Fibroblast of peridontal ligament (primary cell): ENCODE measurements around the gene TMTC1.

ENCODE experiments used
- DNase-seq: peaks from one replicate; pipeline ENCODE4 v3.0.0-alpha.2; 2010; ENCODE audit errors: extremely low read depth

Gene TMTC1

GRCh38 chr12:29537298-29537697, 246.4 kb downstream of the TMTC1 start:
- DNase-seq, result no peak

DNA sequence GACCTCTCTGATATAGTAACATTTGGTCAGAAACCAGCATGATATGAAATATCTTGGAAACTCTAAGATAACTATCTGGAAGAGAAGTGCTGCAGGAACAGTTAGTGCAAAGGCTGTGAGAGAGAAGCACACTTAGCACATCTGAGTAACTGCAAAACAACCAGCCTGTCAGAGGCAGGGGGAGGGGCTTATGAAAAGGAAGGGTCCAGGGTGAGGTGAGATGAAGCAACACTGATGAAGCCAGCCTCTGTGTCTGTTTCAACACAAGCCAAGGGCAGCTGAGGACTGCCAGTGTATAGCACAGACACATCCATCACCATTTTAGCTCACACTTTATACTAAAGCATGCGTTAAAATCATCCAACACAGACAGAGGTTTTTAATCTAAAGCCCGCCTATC, 248.8 kb downstream of the TMTC1 start:
- no peak for DNase-seq

- DNase-seq, result no peak
Observed at GRCh38 chr12:29533815-29534489, 249.8 kb downstream of the TMTC1 start.

DNA sequence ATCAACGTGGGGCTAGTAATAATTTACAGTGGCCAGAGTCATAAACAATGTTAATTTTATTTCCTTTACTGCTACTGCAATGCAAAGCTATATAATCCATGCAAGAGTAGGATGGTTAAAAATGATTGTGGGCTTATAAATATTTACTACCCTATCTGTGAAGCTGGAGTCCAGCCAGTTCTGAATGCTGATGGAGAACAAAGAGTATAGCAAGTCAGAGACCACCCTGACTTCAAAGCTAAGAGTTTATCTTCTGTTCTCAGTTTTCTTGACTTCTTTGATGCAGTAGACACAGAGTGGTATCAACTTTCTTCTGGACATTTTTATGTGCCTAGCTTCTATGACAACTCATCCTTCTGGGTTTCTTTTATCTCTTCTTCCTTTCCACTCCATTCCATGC, 252.3 kb downstream of the TMTC1 start:
- no peak for DNase-seq

DNA sequence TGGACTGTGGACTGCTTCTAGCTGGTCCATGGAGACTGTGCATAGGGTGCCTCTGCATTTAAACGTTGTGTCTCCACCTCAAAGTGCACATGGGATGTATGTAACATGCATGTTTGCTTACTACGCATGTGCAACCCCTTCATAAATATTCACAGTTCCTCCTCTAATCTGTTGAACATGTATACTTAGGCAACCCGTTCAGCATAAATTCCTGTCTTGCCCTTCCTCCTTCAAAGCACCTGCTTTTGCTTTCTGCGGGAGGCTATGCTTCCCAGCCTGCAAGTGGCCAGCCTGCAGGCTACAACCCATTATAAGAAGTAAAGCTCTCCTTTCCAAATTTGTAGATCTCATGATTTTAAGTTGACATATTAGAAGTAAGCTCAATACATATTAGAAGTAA, 253.3 kb downstream of the TMTC1 start:
- no peak for DNase-seq

GRCh38 chr12:29528161-29528560, 255.6 kb downstream of the TMTC1 start:
- no peak for DNase-seq

GRCh38 chr12:29521951-29522350, 261.8 kb downstream of the TMTC1 start:
- DNase-seq, result peak; percentile 33

GRCh38 chr12:29519585-29520182, 264.1 kb downstream of the TMTC1 start:
- peak; percentile 82 for DNase-seq

DNA sequence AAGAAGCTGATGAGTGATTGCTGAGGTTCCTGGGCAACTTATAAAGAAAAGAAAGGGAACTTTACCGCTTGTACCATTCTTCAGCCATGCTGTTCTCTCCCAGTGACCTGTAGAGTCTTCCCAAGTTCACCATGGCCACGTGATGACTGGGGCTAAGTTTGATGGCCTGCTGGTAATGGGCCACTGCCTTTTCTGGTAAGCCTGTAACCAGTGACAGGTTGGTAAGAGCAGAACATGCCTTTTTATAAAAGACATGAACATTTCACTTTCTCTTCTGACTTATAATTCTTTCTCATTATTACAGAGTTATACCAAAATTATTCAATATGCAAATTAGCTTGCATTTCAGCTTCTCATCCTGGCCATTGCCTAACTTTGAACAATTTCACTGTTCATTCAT, 265.3 kb downstream of the TMTC1 start:
- no peak for DNase-seq

DNA sequence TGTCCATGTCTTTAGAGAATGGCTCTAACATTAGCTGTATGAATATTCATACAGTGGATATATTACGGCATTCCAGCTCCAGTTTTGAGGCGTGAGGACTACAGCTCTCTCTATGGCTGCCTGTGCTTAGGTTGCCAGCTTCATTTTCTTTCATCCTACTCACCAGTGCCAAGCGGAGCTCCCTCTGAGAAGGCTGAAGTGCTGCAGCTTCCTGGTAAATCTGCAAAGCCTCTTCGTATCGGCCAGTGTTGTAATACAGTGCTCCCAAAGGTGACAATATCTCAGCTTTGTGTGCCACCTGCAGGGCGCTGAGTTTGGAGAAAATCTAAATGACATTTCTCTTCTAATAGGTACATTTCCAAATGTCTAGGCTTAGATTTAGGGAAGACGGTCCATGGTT, 266.5 kb downstream of the TMTC1 start:
- DNase-seq, result no peak

DNA sequence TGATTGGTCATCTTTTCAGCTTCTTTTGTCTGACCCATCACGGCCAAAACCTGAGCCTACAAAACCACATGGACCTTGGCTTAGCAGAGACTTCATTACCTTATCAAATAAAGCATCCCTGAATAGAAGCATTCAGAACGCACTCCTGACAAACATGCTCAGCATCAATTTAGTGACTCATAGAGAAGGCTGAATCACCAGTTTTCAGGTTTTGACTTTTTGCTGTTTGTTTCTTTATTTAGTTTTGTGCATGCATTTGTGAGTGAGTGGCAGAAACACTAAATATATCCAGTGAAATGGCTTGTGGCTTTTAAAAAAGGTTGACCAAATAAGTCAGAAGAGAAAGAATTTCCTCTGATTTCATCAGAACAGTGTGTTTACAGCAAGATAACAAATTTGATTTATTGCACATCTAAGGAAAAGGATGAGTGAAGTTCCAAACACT, 267.3 kb downstream of the TMTC1 start:
- peak; percentile 50 for DNase-seq

DNA sequence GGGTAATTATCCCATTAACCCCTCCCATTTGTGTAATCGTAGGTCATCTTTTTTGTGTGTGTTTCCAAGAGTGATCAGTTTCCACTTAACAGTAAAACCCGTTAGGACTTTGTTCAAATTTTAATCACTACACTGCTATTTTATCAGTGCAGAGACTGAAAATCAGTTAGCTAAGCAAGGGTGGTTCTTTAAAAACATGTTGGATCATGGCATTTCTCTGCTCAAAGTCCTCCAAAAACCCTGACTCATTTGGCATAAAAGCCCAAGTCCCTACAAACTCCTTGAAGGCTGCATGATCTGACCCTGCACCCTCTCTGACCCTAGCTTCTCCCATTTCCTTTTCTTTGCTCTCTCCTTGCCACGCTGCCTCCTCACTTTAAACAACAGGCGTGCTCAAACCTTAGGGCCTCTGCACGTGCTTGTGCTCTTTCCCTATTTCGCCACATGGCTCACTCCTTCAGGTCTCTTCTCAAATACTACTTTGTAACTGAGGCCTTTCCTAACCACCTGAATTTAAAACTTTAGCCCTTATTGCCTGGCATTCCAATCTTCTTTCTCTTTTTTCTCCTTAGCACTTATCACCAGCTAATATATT, 273.1 kb downstream of the TMTC1 start:
- peak; percentile 14 for DNase-seq

DNA sequence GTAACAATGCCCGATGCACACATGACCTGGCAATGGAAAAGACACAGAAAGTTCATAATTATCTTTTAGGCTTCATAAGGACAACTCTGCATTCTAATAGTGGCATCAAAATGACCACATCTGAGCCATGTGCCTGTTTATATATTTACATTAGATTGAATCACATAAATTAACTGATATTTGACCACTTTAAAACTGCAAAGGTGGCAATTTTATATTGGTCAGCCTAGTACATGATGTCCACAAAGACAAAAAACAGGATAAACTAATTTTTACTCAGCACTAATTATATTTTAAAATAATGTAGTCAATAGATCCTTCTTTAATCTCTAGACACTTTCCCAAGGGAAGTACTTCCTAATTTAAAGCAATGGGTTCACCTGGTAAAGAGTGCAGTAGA, 274.2 kb downstream of the TMTC1 start:
- DNase-seq, result no peak

- DNase-seq, result no peak
Observed at GRCh38 chr12:29508949-29509348, 274.8 kb downstream of the TMTC1 start.

GRCh38 chr12:29505122-29505521, 278.6 kb downstream of the TMTC1 start:
- no peak for DNase-seq

- DNase-seq, result no peak
Observed at GRCh38 chr12:29503283-29503682, 280.5 kb downstream of the TMTC1 start.

DNA sequence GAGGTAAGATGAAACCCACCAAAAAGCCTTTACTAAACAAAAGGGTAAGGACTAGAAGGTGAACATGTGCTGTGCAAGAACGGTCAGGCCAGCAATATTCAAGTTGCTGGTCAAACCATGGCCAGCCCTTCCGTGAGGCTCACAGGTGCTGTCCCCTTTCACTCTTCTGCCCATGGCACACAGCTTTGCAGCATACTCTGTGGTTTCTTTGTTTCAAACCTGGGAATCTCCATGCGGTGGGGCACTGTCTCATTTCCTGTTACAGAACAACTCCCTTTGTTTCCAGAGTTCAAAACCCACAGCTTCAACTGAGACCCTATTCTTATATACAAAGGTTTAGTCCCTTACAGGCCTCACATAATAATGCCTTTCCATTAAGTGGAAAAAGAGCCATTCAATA, 284.5 kb downstream of the TMTC1 start:
- no peak for DNase-seq

GRCh38 chr12:29497588-29497987, 286.2 kb downstream of the TMTC1 start, which contains the start of gene OVCH1:
Gene OVCH1 (minus strand): TSS chr12:29497686. CDS start chr12:29497686, 0 bp downstream.
- DNase-seq, result no peak

DNA sequence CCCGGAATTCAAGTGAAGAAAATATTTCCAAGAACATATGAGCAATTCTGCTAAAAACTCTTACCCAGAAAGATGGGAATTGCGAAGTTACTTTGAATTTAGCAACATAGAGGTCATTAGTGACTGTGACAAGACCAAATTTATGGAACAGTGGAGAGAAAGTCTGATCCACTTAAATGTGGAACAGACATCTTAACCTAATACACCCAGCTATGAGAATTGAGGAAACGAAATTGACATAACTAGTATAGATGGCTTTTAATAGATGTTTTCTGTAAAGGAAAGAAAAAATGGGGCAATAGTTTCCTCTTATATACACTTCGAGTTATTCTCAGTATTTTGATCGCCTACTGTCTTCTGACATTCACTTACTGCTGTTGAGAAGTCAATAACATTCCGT, 290.9 kb downstream of the TMTC1 start:
- DNase-seq, result no peak

- DNase-seq, result no peak
Observed at GRCh38 chr12:29486972-29487371, 296.8 kb downstream of the TMTC1 start.

DNA sequence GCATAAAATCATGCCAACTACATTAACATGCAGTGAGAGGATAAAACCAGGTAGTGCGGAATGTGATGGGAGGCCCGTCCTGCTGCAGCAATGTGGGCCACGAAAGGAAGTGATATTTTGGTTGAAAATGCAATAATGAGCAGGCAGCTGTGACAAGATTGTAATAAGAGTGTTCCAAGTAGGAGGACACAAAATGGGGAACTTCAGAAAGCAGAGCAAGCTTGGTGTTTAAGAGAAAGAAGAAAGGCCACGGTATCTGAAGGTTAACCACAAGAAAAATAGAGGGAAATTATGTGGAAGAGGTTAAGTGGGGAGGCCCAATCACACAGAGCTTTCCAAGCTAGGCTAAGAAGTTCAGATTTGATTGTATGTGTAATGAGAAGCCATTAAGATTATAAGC, 320.5 kb downstream of the TMTC1 start:
- no peak for DNase-seq

DNA sequence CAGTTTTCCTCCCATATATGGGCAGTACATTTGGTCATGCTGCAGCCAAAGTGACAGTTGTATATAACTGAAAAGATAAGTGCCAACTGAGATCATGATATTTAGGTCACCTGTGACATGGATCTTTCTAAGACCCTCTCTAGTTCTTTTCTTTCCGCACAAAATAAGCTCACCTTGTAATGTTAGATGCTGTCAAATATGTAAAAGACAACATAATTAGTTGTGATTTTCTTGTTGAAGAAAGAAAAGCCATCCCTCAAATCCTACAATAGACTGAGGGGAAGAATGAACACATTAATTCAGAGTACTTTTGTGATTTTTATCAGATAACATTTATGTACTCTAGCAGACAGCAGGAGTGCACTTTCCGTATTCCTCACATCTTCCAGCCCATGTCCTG, 323.7 kb downstream of the TMTC1 start:
- DNase-seq, result no peak

GRCh38 chr12:29455087-29455486, 328.7 kb downstream of the TMTC1 start:
- no peak for DNase-seq
